Stomach (tissue), 9 donors: ENCODE results near the gene GABRR3. TPM values are rescaled to one million over a fixed set of nuclear protein-coding genes. Genes with fewer than 3 reads are reported as not detected.
A peak's percentile ranks its signal among the peaks of the same experiment; 100 is the strongest.

Experiments used
- DNase-seq, 2 donors: peaks; one replicate each; pipeline versions ENCODE4 v3.0.0 to v3.0.0-alpha.2; 2013 to 2019
- H3K27ac ChIP-seq, 5 donors: fragments of 200-600 bp in 4 of 5; sonication (generic) in 4 of 5; one replicate each; pipeline ENCODE4 v1.5.1; 2013 to 2019; ENCODE audit warnings: mild to moderate bottlenecking in 1 of 5, moderate library complexity in 1 of 5
- H3K27me3 ChIP-seq, 3 donors: fragments of 200-600 bp; sonication (generic); one replicate each; pipeline ENCODE4 v1.5.1; 2017 to 2019; ENCODE audit warnings: mixed run types in 1 of 3
- H3K36me3 ChIP-seq, 4 donors: fragments of 200-600 bp; sonication (generic); 1 replicate in 3 of 4; 2 replicates in 1 of 4; pipeline ENCODE4 v1.5.1; 2016 to 2019
- H3K4me1 ChIP-seq, 4 donors: fragments of 200-600 bp; sonication (generic); one replicate each; pipeline ENCODE4 v1.5.1; 2016 to 2019
- H3K4me3 ChIP-seq, 4 donors: fragments of 200-600 bp; sonication (generic) in 3 of 4; one replicate each; pipeline ENCODE4 v1.5.1; 2016 to 2019; ENCODE audit warnings: mild to moderate bottlenecking in 1 of 4
- H3K9me3 ChIP-seq, 4 donors: fragments of 200-600 bp; sonication (generic); one replicate each; pipeline ENCODE4 v1.5.1; 2016 to 2019
- CTCF ChIP-seq, 7 experiments: fragments of 450-650 bp in 4 of 7; fragments of 200-600 bp in 3 of 7; sonication (generic) in 3 of 7; IDR thresholded peaks; one replicate each; pipeline ENCODE4 v1.5.1; 2016 to 2019; ENCODE audit warnings: antibody characterized with exemption in 7 of 7, control low read depth in 2 of 7, mild to moderate bottlenecking in 1 of 7
- EP300 ChIP-seq: sonication (generic); formaldehyde crosslinking; IDR thresholded peaks from one replicate; pipeline ENCODE4 v1.6.1; 2017; ENCODE audit warnings: antibody characterized with exemption
- POLR2A ChIP-seq, 4 donors: fragments of 450-650 bp; IDR thresholded peaks; one replicate each; pipeline ENCODE4 v1.6.1; 2016; ENCODE audit warnings: antibody characterized with exemption in 4 of 4, control low read depth in 2 of 4, mild to moderate bottlenecking in 1 of 4, moderate library complexity in 1 of 4
- POLR2AphosphoS5 ChIP-seq, 3 donors: sonication (generic); formaldehyde crosslinking; IDR thresholded peaks; one replicate each; pipeline ENCODE4 v1.6.1; 2016; ENCODE audit warnings: antibody characterized with exemption in 3 of 3
- WGBS, 5 donors: extraction: QIAGEN DNeasy Blood & Tissue Kit in 3 of 5; methylation state at CpG; one replicate each; pipeline versions ENCODE4 v1.1.5 to v1.1.7; 2013 to 2018; 5-methylcytosine and 5-hydroxymethylcytosine counted together
- intact Hi-C: fragments of 100-400 bp; cut with DNase I; formaldehyde crosslinking; loops from one replicate; pipeline ENCODE4 v1.15.1; 2023; ENCODE audit warnings: low total_unique reads
- polyA plus RNA-seq, 3 donors: library from polyadenylated mRNA; stranded (reverse); fragments of 200-250 nt; gene quantifications; one replicate each; pipeline ENCODE4 v1.2.3, GENCODE V29; 2013
- total RNA-seq, 5 donors: library from RNA; depleted of rRNA; stranded (reverse); fragments of >200 nt; gene quantifications; one replicate each; pipeline versions ENCODE4 v1.1.0 to v1.2.3, GENCODE V29; 2014 to 2016
- donor health status: healthy with polysubstance abuse.
- donor health status: Bipolar disorder and iron deficiency.
- donor health status: healthy.

Gene GABRR3
- total and polyA plus RNA-seq, 8 donors, result not detected

- Histone ChIP-seq H3K27me3 (no peaks in the 10 kb centered on the region), H3K4me3 (no peak overlapping the region), H3K4me1 (peaks cover 0 to 9% (median 0%) of the 10 kb centered on the region in 4 donors), H3K27ac (no peak overlapping the region), H3K36me3 (no peaks in the 10 kb centered on the region), H3K9me3 (no peaks in the 10 kb centered on the region)
- WGBS, 5 donors, result 22 to 42% (median 28%) methylated on average over 2 of the region's 2 CpGs
- no peak for TF ChIP-seq EP300
- no peak for TF ChIP-seq POLR2A (IDR thresholded peaks at IDR 0.05)
- intact Hi-C loops, result no loop called here
- no peak for DNase-seq
These were observed 44.4 kb downstream of the GABRR3 start for GRCh38 chr3:97990624-97991292.

- H3K27ac ChIP-seq, result no peak overlapping the region
- intact Hi-C loops, result no loop called here
- H3K4me3 ChIP-seq, result no peak overlapping the region
- H3K9me3 ChIP-seq, result no peaks in the 10 kb centered on the region
- TF ChIP-seq POLR2A (IDR thresholded peaks at IDR 0.05), result no peak
- no peak for TF ChIP-seq CTCF (IDR thresholded peaks at IDR 0.05)
- no peak for TF ChIP-seq EP300
- TF ChIP-seq POLR2AphosphoS5 (IDR thresholded peaks at IDR 0.05), result no peak
- no peaks in the 10 kb centered on the region for H3K36me3 ChIP-seq
- WGBS, 5 donors, result 92 to 99% (median 98%) methylated on average over 3 of the region's 3 CpGs
- no peaks in the 10 kb centered on the region for H3K27me3 ChIP-seq
- no peak for DNase-seq
- peaks cover 0 to 3% (median 0%) of the 10 kb centered on the region in 4 donors for H3K4me1 ChIP-seq
These were observed 46.1 kb downstream of the GABRR3 start for GRCh38 chr3:97988784-97989568.

- intact Hi-C loops, result no loop called here
- Histone ChIP-seq H3K27me3 (no peaks in the 10 kb centered on the region), H3K4me1 (peaks cover 0 to 11% (median 5%) of the 10 kb centered on the region in 4 donors), H3K4me3 (no peak overlapping the region), H3K36me3 (no peaks in the 10 kb centered on the region), H3K9me3 (no peaks in the 10 kb centered on the region), H3K27ac (no peak overlapping the region)
- DNase-seq, result no peak
- 77 to 94% (median 89%) methylated on average over 2 of the region's 2 CpGs for WGBS, 5 donors
- no peak for TF ChIP-seq POLR2AphosphoS5 (IDR thresholded peaks at IDR 0.05)
- no peak for TF ChIP-seq EP300
- no peak for TF ChIP-seq POLR2A (IDR thresholded peaks at IDR 0.05)
- TF ChIP-seq CTCF (IDR thresholded peaks at IDR 0.05), result no peak
These were observed 47.8 kb downstream of the GABRR3 start for GRCh38 chr3:97987306-97987705.

DNA sequence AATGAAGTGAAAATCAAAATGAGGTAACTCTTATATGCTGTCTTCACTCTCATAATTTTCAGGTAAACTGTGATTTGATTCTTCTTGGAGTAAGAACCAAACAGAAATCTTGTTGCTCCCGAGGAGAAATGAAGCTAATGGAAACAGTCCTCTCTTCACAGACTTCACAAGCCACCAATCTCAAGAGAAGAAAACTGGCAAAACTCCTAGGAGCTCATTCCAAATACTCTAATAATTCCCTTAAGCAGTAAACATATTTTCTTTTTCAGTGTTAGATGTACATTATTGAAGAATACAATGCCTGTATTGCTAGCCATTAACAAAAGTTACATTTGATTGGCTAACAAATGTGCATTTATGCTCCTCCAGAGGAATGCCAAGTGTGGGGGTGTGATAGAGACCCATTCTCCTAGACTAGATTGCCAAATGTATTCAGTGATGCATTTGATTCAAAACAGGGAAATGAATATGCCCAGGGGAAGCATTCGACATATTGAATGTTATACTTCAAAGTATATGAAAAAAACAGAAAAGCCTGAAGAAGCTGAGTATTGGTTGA lies 51.1 kb downstream of the GABRR3 start:
- Histone ChIP-seq H3K36me3 (no peaks in the 10 kb centered on the region), H3K9me3 (no peaks in the 10 kb centered on the region), H3K27ac (no peak overlapping the region), H3K4me3 (no peak overlapping the region), H3K27me3 (no peaks in the 10 kb centered on the region), H3K4me1 (peaks cover 0 to 22% (median 9%) of the 10 kb centered on the region in 4 donors)
- DNase-seq, result peak in 1 of 2 donors; percentile 34
- TF ChIP-seq CTCF (IDR thresholded peaks at IDR 0.05), result no peak
- no peak for TF ChIP-seq POLR2A (IDR thresholded peaks at IDR 0.05)
- TF ChIP-seq EP300, result no peak
- TF ChIP-seq POLR2AphosphoS5 (IDR thresholded peaks at IDR 0.05), result no peak
- intact Hi-C loops, result no loop called here
- 43 to 77% (median 65%) methylated on average over 2 of the region's 2 CpGs for WGBS, 5 donors
